Measurements from ENCODE around the gene USP22. TPM values are rescaled to one million over a fixed set of nuclear protein-coding genes. Genes with fewer than 3 reads are reported as not detected.

The USP22 gene
- total RNA-seq, 2 experiments from 2014 or later, result 194 to 217 TPM

DNA sequence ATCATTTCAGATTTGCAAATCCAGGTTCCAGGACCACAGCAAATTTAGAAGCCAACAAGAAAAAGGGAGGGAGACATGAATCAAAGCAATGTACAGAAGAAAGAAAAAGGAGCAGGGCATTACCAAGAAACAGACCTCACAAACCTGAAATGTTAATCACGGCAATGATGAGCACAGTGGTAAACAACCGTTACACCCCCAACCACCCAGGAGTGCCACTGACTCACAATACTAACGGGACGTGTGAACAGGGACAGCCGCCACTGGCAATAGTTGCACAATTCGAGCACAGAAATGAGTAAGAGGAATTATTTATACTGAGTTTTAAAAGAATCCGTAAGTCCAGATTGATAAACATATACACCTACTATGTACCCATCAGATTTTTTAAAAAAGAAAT, 13.8 kb downstream of the USP22 start:
- H3K27ac Mint-ChIP-seq, result peak overlapping the region; percentile 24

DNA sequence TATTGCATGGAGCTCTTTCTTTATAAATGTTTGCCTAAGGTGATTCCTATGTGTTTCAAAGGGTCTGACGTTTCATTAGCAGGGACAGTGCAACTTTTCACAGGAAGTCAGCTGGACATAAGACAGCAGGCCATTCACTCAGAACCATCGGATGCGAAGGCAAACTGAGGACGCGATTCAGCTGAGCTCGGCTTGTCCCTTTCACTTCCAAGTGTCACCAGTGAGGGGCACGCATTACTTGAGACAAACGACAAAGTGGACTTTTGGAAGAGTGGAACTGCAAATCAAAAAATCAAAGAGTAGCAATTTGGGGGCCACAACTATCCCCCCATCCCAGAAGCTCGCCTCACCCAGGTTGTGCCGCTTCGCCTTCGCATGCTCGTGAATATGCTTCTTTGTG, 14.6 kb downstream of the USP22 start:
- peaks cover 49% of the 10 kb centered on the region for H3K4me1 ChIP-seq (ENCODE audit: insufficient read depth, low read length)
- H3K27me3 Mint-ChIP-seq, result no peaks in the 10 kb centered on the region
- peaks cover 71% of the 10 kb centered on the region for H3K4me1 Mint-ChIP-seq (ENCODE audit: low read depth)
- H3K4me3 Mint-ChIP-seq, result peak overlapping the region; percentile 20
- peaks cover 70% of the 10 kb centered on the region for H3K36me3 Mint-ChIP-seq (ENCODE audit: low read depth)
- H3K36me3 ChIP-seq (ENCODE audit: insufficient read depth, low read length), result peaks cover 56% of the 10 kb centered on the region
- no peaks in the 10 kb centered on the region for H3K27me3 ChIP-seq (ENCODE audit: control insufficient read depth in 1 of 2, insufficient read depth in 2 of 2, low read length in 2 of 2)
- H3K9me3 ChIP-seq (ENCODE audit: control insufficient read depth in 1 of 2, insufficient read depth in 1 of 2, low read length in 2 of 2), result no peaks in the 10 kb centered on the region
- ChIA-PET POLR2A (interaction anchor here (0.6 to 1.4 kb wide), 2 partner anchors 15 to 25 kb away, joined by 3 to 7 read pairs; partner anchors contain the start of gene USP22), CTCF (interaction anchor here (2.0 kb wide), 1 partner anchor 15 kb away, joined by 7 read pairs; no protein-coding TSS in a partner anchor)
- DNase-seq (no peak), ATAC-seq (ENCODE audit: poor library complexity) (no peak)
- H3K27ac ChIP-seq (ENCODE audit: low read depth in 1 of 2, low read length in 2 of 2), result no peak overlapping the region
- TF ChIP-seq, protein P1, sequence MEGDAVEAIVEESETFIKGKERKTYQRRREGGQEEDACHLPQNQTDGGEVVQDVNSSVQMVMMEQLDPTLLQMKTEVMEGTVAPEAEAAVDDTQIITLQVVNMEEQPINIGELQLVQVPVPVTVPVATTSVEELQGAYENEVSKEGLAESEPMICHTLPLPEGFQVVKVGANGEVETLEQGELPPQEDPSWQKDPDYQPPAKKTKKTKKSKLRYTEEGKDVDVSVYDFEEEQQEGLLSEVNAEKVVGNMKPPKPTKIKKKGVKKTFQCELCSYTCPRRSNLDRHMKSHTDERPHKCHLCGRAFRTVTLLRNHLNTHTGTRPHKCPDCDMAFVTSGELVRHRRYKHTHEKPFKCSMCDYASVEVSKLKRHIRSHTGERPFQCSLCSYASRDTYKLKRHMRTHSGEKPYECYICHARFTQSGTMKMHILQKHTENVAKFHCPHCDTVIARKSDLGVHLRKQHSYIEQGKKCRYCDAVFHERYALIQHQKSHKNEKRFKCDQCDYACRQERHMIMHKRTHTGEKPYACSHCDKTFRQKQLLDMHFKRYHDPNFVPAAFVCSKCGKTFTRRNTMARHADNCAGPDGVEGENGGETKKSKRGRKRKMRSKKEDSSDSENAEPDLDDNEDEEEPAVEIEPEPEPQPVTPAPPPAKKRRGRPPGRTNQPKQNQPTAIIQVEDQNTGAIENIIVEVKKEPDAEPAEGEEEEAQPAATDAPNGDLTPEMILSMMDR (IDR thresholded peaks at IDR 0.05), result no peak
- no peaks in the 10 kb centered on the region for H3K9me3 Mint-ChIP-seq
- H3K4me3 ChIP-seq (ENCODE audit: low read length), result no peak overlapping the region
- peak overlapping the region; percentile 24 for H3K27ac Mint-ChIP-seq
- intact Hi-C loops (cut with DNase I, micrococcal nuclease), result no loop called here

More for the DNA sequence above, 13.8 kb downstream of the USP22 start:
- H3K4me3 Mint-ChIP-seq, result no peak overlapping the region
- Histone ChIP-seq H3K4me1 (ENCODE audit: insufficient read depth, low read length) (peaks cover 50% of the 10 kb centered on the region), H3K9me3 (ENCODE audit: control insufficient read depth in 1 of 2, insufficient read depth in 1 of 2, low read length in 2 of 2) (no peaks in the 10 kb centered on the region), H3K36me3 (ENCODE audit: insufficient read depth, low read length) (peaks cover 53% of the 10 kb centered on the region), H3K4me3 (ENCODE audit: low read length) (no peak overlapping the region), H3K27ac (ENCODE audit: low read depth in 1 of 2, low read length in 2 of 2) (peak overlapping the region in 1 of 2 donors; percentile 40), H3K27me3 (ENCODE audit: control insufficient read depth in 1 of 2, insufficient read depth in 2 of 2, low read length in 2 of 2) (no peaks in the 10 kb centered on the region)
- CTCF ChIA-PET, result interaction anchor here (2.0 kb wide), 1 partner anchor 15 kb away, joined by 7 read pairs; no protein-coding TSS in a partner anchor
- POLR2A ChIA-PET, result interaction anchor here (1.4 kb wide), 1 partner anchor 14 kb away, joined by 7 read pairs; the partner anchor contains the start of gene USP22
- H3K4me1 Mint-ChIP-seq (ENCODE audit: low read depth), result peaks cover 74% of the 10 kb centered on the region
- TF ChIP-seq, protein P1 (IDR thresholded peaks at IDR 0.05), result no peak
- no peaks in the 10 kb centered on the region for H3K9me3 Mint-ChIP-seq
- H3K27me3 Mint-ChIP-seq, result no peaks in the 10 kb centered on the region
- DNase-seq, result no peak
- intact Hi-C loops (cut with DNase I, micrococcal nuclease), result no loop called here
- peaks cover 65% of the 10 kb centered on the region for H3K36me3 Mint-ChIP-seq (ENCODE audit: low read depth)
- ATAC-seq (ENCODE audit: poor library complexity), result no peak

DNA sequence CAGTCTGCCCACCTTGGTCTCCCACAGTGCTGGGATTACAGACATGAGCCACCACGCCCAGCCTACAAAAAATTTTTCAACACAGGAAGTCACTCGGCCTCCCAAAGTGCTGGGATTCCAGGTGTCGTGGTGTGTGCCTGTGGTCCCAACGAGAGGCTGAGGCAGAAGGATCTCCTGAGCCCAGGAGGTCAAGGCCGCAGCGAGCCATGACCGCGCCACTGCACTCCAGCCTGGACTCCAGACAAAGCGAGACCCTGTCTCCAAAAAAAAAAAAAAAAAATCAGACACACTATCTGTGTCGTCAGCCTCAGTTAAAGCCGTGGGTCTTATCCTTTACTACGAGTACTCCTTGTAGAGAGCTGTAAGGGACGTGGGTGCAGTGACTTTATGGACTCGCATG, 15.8 kb downstream of the USP22 start:
- DNase-seq (no peak), ATAC-seq (ENCODE audit: poor library complexity) (no peak)
- no peaks in the 10 kb centered on the region for H3K27me3 ChIP-seq (ENCODE audit: control insufficient read depth in 1 of 2, insufficient read depth in 2 of 2, low read length in 2 of 2)
- no peak overlapping the region for H3K4me3 Mint-ChIP-seq
- peaks cover 59% of the 10 kb centered on the region for H3K36me3 ChIP-seq (ENCODE audit: insufficient read depth, low read length)
- H3K4me3 ChIP-seq (ENCODE audit: low read length), result no peak overlapping the region
- H3K9me3 Mint-ChIP-seq, result no peaks in the 10 kb centered on the region
- intact Hi-C loops (cut with DNase I, micrococcal nuclease), result no loop called here
- peaks cover 37% of the 10 kb centered on the region for H3K4me1 ChIP-seq (ENCODE audit: insufficient read depth, low read length)
- peaks cover 68% of the 10 kb centered on the region for H3K4me1 Mint-ChIP-seq (ENCODE audit: low read depth)
- peaks cover 78% of the 10 kb centered on the region for H3K36me3 Mint-ChIP-seq (ENCODE audit: low read depth)
- no peaks in the 10 kb centered on the region for H3K27me3 Mint-ChIP-seq
- no peaks in the 10 kb centered on the region for H3K9me3 ChIP-seq (ENCODE audit: control insufficient read depth in 1 of 2, insufficient read depth in 1 of 2, low read length in 2 of 2)
- no peak overlapping the region for H3K27ac ChIP-seq (ENCODE audit: low read depth in 1 of 2, low read length in 2 of 2)
- POLR2A ChIA-PET, result no interaction called here
- CTCF ChIA-PET, result interaction anchor here (2.0 kb wide), 1 partner anchor 17 kb away, joined by 7 read pairs; no protein-coding TSS in a partner anchor
- H3K27ac Mint-ChIP-seq, result peak overlapping the region; percentile 53
- TF ChIP-seq, protein P1 (IDR thresholded peaks at IDR 0.05), result no peak

All from CD4-positive, alpha-beta T cell (primary cell).